Mesendoderm (in vitro differentiated cells): ENCODE measurements around the gene COL6A5.
A peak's percentile ranks its signal among the peaks of the same experiment; 100 is the strongest.

Experiments
- DNase-seq: peaks from one replicate; pipeline ENCODE4 v3.0.0; 2013
- H2AK5ac ChIP-seq: 2 replicates; pipeline ENCODE4 v1.6.1; 2013; ENCODE audit warnings: low read length, inconsistent platforms
- H2BK120ac ChIP-seq: 2 replicates; pipeline ENCODE4 v1.6.1; 2013; ENCODE audit warnings: low read depth, mild to moderate bottlenecking, low read length, moderate library complexity, mixed read lengths
- H2BK15ac ChIP-seq: replicated peaks from 2 replicates; pipeline ENCODE4 v1.6.1; 2013; ENCODE audit warnings: low read depth, mild to moderate bottlenecking, moderate library complexity
- H2BK5ac ChIP-seq: 2 replicates; pipeline ENCODE4 v1.6.1; 2013; ENCODE audit warnings: low read length, inconsistent platforms
- H3K18ac ChIP-seq: 2 replicates; pipeline ENCODE4 v1.6.1; 2013; ENCODE audit warnings: mild to moderate bottlenecking, low read length, mixed read lengths
- H3K23ac ChIP-seq: one replicate; pipeline ENCODE4 v1.6.1; 2013; ENCODE audit warnings: low read length
- H3K27ac ChIP-seq: 2 replicates; pipeline ENCODE4 v1.5.1; 2013; ENCODE audit warnings: low read depth, mild to moderate bottlenecking, inconsistent platforms, low read length, moderate library complexity
- H3K27me3 ChIP-seq: 2 replicates; pipeline ENCODE4 v1.6.1; 2013; ENCODE audit warnings: low read length, control low read depth, mild to moderate bottlenecking, inconsistent platforms; ENCODE audit not compliant: insufficient read depth, poor library complexity
- H3K36me3 ChIP-seq: 2 replicates; pipeline ENCODE4 v1.6.1; 2013; ENCODE audit warnings: low read length, inconsistent platforms; ENCODE audit not compliant: control insufficient read depth, insufficient read depth
- H3K4ac ChIP-seq: one replicate; pipeline ENCODE4 v1.6.1; 2013; ENCODE audit warnings: low read depth, mild to moderate bottlenecking, low read length, moderate library complexity
- H3K4me1 ChIP-seq: 2 replicates; pipeline ENCODE4 v1.6.1; 2013; ENCODE audit warnings: low read depth, low read length, inconsistent platforms; ENCODE audit not compliant: control insufficient read depth
- H3K4me2 ChIP-seq: 2 replicates; pipeline ENCODE4 v1.6.1; 2013; ENCODE audit warnings: low read length
- H3K4me3 ChIP-seq: 2 replicates; pipeline ENCODE4 v1.5.1; 2013; ENCODE audit warnings: mild to moderate bottlenecking, low read length
- H3K56ac ChIP-seq: one replicate; pipeline ENCODE4 v1.6.1; 2013; ENCODE audit warnings: low read length
- H3K79me1 ChIP-seq: 2 replicates; pipeline ENCODE4 v1.6.1; 2013; ENCODE audit warnings: low read length, inconsistent platforms
- H3K79me2 ChIP-seq: 2 replicates; pipeline ENCODE4 v1.6.1; 2013; ENCODE audit warnings: mild to moderate bottlenecking, low read length; ENCODE audit not compliant: control insufficient read depth, insufficient read depth
- H3K9ac ChIP-seq: 2 replicates; pipeline ENCODE4 v1.6.1; 2013; ENCODE audit warnings: low read length, inconsistent platforms
- H4K5ac ChIP-seq: one replicate; pipeline ENCODE4 v1.6.1; 2013; ENCODE audit warnings: low read length
- H4K8ac ChIP-seq: one replicate; pipeline ENCODE4 v1.6.1; 2013; ENCODE audit warnings: low read depth, mild to moderate bottlenecking, control low read depth, low read length, moderate library complexity
- WGBS: extraction: QIAGEN DNeasy Blood & Tissue Kit; methylation state at CpG from one replicate; pipeline ENCODE4 v1.1.7; 2013; ENCODE audit warnings: low lambda C conversion rate, missing lambda C conversion rate; ENCODE audit not compliant: insufficient coverage; ENCODE audit errors: extremely low coverage; 5-methylcytosine and 5-hydroxymethylcytosine counted together

The COL6A5 gene

GRCh38 chr3:130522399-130522798 is 176.9 kb downstream of the COL6A5 start:
- WGBS = no CpG with 5 or more reads among the region's 2 CpGs
- H3K56ac ChIP-seq = no peak overlapping the region
- no peak overlapping the region for H3K27ac ChIP-seq

DNA sequence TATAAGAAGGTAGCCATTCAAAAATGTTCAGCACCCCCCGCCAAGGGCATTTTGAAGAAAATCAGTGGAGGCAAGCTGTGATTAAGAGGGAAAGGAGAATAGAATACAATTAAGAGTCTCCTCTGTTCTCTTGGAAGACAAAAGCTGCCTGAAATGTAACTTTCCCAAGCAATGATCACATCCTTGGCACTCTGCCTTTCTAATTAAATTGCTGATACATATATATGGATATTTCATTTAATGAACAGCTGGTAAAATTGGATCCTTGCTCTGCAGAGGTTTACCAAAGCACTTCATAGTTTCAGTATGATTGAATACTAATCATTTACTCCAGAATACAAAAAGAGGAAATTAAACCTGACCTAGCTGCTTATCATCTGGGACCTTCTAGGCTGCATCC is 182.0 kb downstream of the COL6A5 start:
- Histone ChIP-seq H3K79me1 (no peaks in the 10 kb centered on the region), H3K4ac (no peak overlapping the region), H4K8ac (no peak overlapping the region), H3K56ac (no peak overlapping the region), H3K4me2 (no peak overlapping the region), H3K79me2 (no peaks in the 10 kb centered on the region), H2BK5ac (no peak overlapping the region), H2BK120ac (no peak overlapping the region), H3K9ac (no peak overlapping the region), H4K5ac (no peak overlapping the region), H3K4me3 (no peak overlapping the region), H3K36me3 (no peaks in the 10 kb centered on the region), H2BK15ac (no peak overlapping the region), H2AK5ac (no peak overlapping the region), H3K18ac (no peak overlapping the region), H3K27me3 (no peaks in the 10 kb centered on the region), H3K23ac (no peak overlapping the region), H3K27ac (no peak overlapping the region), H3K4me1 (no peaks in the 10 kb centered on the region)
- no peak for DNase-seq
- no CpG with 5 or more reads among the region's 1 CpG for WGBS

More at GRCh38 chr3:130522399-130522798, 176.9 kb downstream of the COL6A5 start:
- H3K4ac ChIP-seq = no peak overlapping the region
- no peak overlapping the region for H2AK5ac ChIP-seq
- no peak overlapping the region for H2BK15ac ChIP-seq
- no peak overlapping the region for H3K18ac ChIP-seq
- H2BK120ac ChIP-seq = no peak overlapping the region
- H4K8ac ChIP-seq = no peak overlapping the region
- H3K4me1 ChIP-seq = no peaks in the 10 kb centered on the region
- H3K4me3 ChIP-seq = no peak overlapping the region
- no peaks in the 10 kb centered on the region for H3K79me2 ChIP-seq
- H3K4me2 ChIP-seq = no peak overlapping the region
- no peaks in the 10 kb centered on the region for H3K36me3 ChIP-seq
- no peak overlapping the region for H3K23ac ChIP-seq
- H3K79me1 ChIP-seq = no peaks in the 10 kb centered on the region
- H4K5ac ChIP-seq = no peak overlapping the region
- H3K27me3 ChIP-seq = peaks cover 2% of the 10 kb centered on the region
- no peak overlapping the region for H2BK5ac ChIP-seq
- no peak overlapping the region for H3K9ac ChIP-seq
- DNase-seq = no peak

DNA sequence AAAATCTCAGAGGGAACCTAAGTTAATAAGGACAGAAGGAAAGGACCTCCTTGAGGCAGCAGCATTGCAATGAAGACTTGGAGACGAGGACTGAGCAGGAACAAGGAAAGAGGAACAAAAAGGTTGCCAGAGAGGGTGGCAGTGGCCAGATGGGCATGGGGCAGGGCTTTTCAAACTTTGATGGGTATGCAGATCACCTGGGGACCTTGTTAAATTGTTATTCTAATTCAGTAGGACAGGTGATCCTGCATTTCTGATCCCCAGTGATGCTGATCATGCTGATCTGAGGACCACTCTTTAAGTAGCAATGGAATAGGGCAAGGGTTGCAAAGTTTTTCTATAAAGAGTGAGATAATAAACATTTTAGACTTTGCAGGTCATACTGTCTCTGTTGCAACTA is 182.6 kb downstream of the COL6A5 start:
- no peak overlapping the region for H3K4me3 ChIP-seq
- no CpG with 5 or more reads among the region's 1 CpG for WGBS

GRCh38 chr3:130529486-130530215 is 184.2 kb downstream of the COL6A5 start:
- no peaks in the 10 kb centered on the region for H3K27me3 ChIP-seq
- no peak overlapping the region for H4K5ac ChIP-seq
- H3K79me1 ChIP-seq = no peaks in the 10 kb centered on the region
- H3K79me2 ChIP-seq = no peaks in the 10 kb centered on the region
- no peaks in the 10 kb centered on the region for H3K4me1 ChIP-seq
- no peaks in the 10 kb centered on the region for H3K36me3 ChIP-seq
- no peak overlapping the region for H3K56ac ChIP-seq
- H3K18ac ChIP-seq = no peak overlapping the region
- peak; percentile 47 for DNase-seq
- H2BK5ac ChIP-seq = no peak overlapping the region
- WGBS = no CpG with 5 or more reads among the region's 5 CpGs
- H3K4me3 ChIP-seq = no peak overlapping the region
- no peak overlapping the region for H3K4me2 ChIP-seq
- no peak overlapping the region for H2BK120ac ChIP-seq
- H2AK5ac ChIP-seq = no peak overlapping the region
- no peak overlapping the region for H3K27ac ChIP-seq
- H2BK15ac ChIP-seq = no peak overlapping the region
- no peak overlapping the region for H3K4ac ChIP-seq
- H3K9ac ChIP-seq = no peak overlapping the region
- no peak overlapping the region for H3K23ac ChIP-seq
- H4K8ac ChIP-seq = no peak overlapping the region

More for the DNA sequence above, 182.6 kb downstream of the COL6A5 start:
- Histone ChIP-seq H4K5ac (no peak overlapping the region), H3K36me3 (no peaks in the 10 kb centered on the region), H2BK120ac (no peak overlapping the region), H4K8ac (no peak overlapping the region), H3K79me2 (no peaks in the 10 kb centered on the region), H3K4me1 (no peaks in the 10 kb centered on the region), H3K23ac (no peak overlapping the region), H3K56ac (no peak overlapping the region), H3K4me2 (no peak overlapping the region), H3K27me3 (no peaks in the 10 kb centered on the region), H3K4ac (no peak overlapping the region), H3K18ac (no peak overlapping the region), H3K79me1 (no peaks in the 10 kb centered on the region), H3K9ac (no peak overlapping the region), H2BK15ac (no peak overlapping the region), H3K27ac (no peak overlapping the region), H2AK5ac (no peak overlapping the region), H2BK5ac (no peak overlapping the region)
- DNase-seq = no peak

DNA sequence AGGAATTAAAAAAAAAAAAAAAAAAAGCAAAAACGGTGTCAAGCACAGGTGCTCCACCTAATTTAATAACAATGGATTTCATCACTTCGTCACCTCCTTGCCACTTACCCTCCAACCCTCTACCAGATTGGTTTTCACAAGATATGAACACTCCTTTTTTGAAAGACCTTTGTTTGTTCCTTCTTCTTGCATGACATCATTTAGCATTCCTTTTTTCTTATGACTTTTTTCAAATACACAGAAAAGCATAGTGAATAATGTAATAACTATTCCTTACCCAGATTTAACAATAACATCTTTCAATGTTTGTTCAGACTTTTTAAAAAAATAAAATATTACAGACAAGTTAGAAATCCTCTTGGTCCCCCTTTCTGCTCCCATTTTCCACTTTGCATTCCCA is 187.8 kb downstream of the COL6A5 start:
- H3K79me2 ChIP-seq = no peaks in the 10 kb centered on the region
- no CpG with 5 or more reads among the region's 2 CpGs for WGBS

More for the DNA sequence above, 187.8 kb downstream of the COL6A5 start:
- Histone ChIP-seq H3K23ac (no peak overlapping the region), H4K8ac (no peak overlapping the region), H2BK15ac (no peak overlapping the region), H3K4me2 (no peak overlapping the region), H3K4ac (no peak overlapping the region), H2BK120ac (no peak overlapping the region), H3K4me3 (no peak overlapping the region), H3K18ac (no peak overlapping the region), H3K27me3 (no peaks in the 10 kb centered on the region), H3K27ac (no peak overlapping the region), H3K36me3 (no peaks in the 10 kb centered on the region), H4K5ac (no peak overlapping the region), H3K56ac (no peak overlapping the region), H3K9ac (no peak overlapping the region), H2BK5ac (no peak overlapping the region), H3K79me1 (no peaks in the 10 kb centered on the region), H2AK5ac (no peak overlapping the region), H3K4me1 (no peaks in the 10 kb centered on the region)
- no peak for DNase-seq
